Stimulated activated CD4-positive, alpha-beta T cell treated with anti-CD3 and anti-CD28 coated beads, Interleukin-2, amount 100 ng/mL, for 24 hours (primary cell): Measurements from ENCODE around the gene ITPR2.
"Not testable (repeated sequence)": the region's sequence is repeated elsewhere in the genome, so short reads cannot be mapped to it uniquely, and the experiment has no call there.

Experiments
- DNase-seq, 2 donors: peaks; one replicate each; pipeline ENCODE4 v3.0.0-alpha.2; 2020

ITPR2 gene

GRCh38 chr12:26433701-26434100 lies 399.3 kb downstream of the ITPR2 start:
- not testable (repeated sequence) for DNase-seq

- DNase-seq = no peak
These were observed 401.8 kb downstream of the ITPR2 start for GRCh38 chr12:26431211-26431610.

GRCh38 chr12:26430596-26430995 lies 402.4 kb downstream of the ITPR2 start:
- not testable (repeated sequence) for DNase-seq

- no peak for DNase-seq
These were observed 403.8 kb downstream of the ITPR2 start for GRCh38 chr12:26429070-26429691.

- DNase-seq = no peak
These were observed 404.6 kb downstream of the ITPR2 start for GRCh38 chr12:26428420-26428819.

GRCh38 chr12:26426652-26427051 lies 406.3 kb downstream of the ITPR2 start:
- DNase-seq = no peak

GRCh38 chr12:26425587-26426260 lies 407.3 kb downstream of the ITPR2 start:
- DNase-seq = no peak

- no peak for DNase-seq
These were observed 410.1 kb downstream of the ITPR2 start for GRCh38 chr12:26422839-26423398.

GRCh38 chr12:26416550-26416949 lies 416.4 kb downstream of the ITPR2 start:
- no peak for DNase-seq

GRCh38 chr12:26410689-26411088 lies 422.3 kb downstream of the ITPR2 start:
- no peak for DNase-seq

- DNase-seq = no peak
These were observed 426.2 kb downstream of the ITPR2 start for GRCh38 chr12:26406813-26407212.

GRCh38 chr12:26406391-26406790 lies 426.6 kb downstream of the ITPR2 start:
- DNase-seq = no peak

GRCh38 chr12:26403601-26404000 lies 429.4 kb downstream of the ITPR2 start:
- no peak for DNase-seq

- no peak for DNase-seq
These were observed 430.3 kb downstream of the ITPR2 start for GRCh38 chr12:26402648-26403047.

GRCh38 chr12:26401874-26402273 lies 431.1 kb downstream of the ITPR2 start:
- no peak for DNase-seq

GRCh38 chr12:26400627-26401026 lies 432.4 kb downstream of the ITPR2 start:
- DNase-seq = no peak

- no peak for DNase-seq
These were observed 433.6 kb downstream of the ITPR2 start for GRCh38 chr12:26399381-26399780.

GRCh38 chr12:26396402-26396801 lies 436.6 kb downstream of the ITPR2 start:
- DNase-seq = no peak

GRCh38 chr12:26389343-26389742 lies 443.7 kb downstream of the ITPR2 start:
- DNase-seq = no peak

GRCh38 chr12:26384536-26384935 lies 448.5 kb downstream of the ITPR2 start:
- DNase-seq = no peak

GRCh38 chr12:26383041-26383440 lies 450.0 kb downstream of the ITPR2 start:
- no peak for DNase-seq

GRCh38 chr12:26380897-26381296 lies 452.1 kb downstream of the ITPR2 start:
- DNase-seq = no peak

GRCh38 chr12:26379777-26380467 lies 453.1 kb downstream of the ITPR2 start:
- DNase-seq = no peak

- no peak for DNase-seq
These were observed 454.3 kb downstream of the ITPR2 start for GRCh38 chr12:26378711-26379110.
